Activated B cell treated with CpG ODN at 0.5 μM for 24 hours (primary cell): ENCODE measurements around the gene DAPK1. TPM values are rescaled to one million over a fixed set of nuclear protein-coding genes. Genes with fewer than 3 reads are reported as not detected.

Experiments
- ATAC-seq: fragments of 200-7000 bp; cut with Tn5 transposase; one replicate; pipeline ENCODE4 v1.10.0; 2021; ENCODE audit warnings: low read depth, mild to moderate bottlenecking, moderate library complexity
- CTCF ChIA-PET: fragments of 350-600 bp; sonication (Branson Sonifier 250); formaldehyde crosslinking; loops from one replicate; lab custom pipeline; 2021; ENCODE audit warnings: antibody characterized with exemption; lab: Charles Lee
- POLR2A ChIA-PET: fragments of 350-600 bp; sonication (Branson Sonifier 250); formaldehyde crosslinking; loops from one replicate; lab custom pipeline; 2021; ENCODE audit warnings: antibody characterized with exemption; lab: Charles Lee
- DNase-seq: peaks from one replicate; pipeline ENCODE4 v3.0.0; 2022
- H3K27ac Mint-ChIP-seq: one replicate; pipeline ENCODE4 v1.8.0; 2020; ENCODE audit warnings: mixed read lengths
- H3K27me3 Mint-ChIP-seq: one replicate; pipeline ENCODE4 v1.8.0; 2021; ENCODE audit warnings: mixed read lengths
- H3K36me3 Mint-ChIP-seq: one replicate; pipeline ENCODE4 v1.8.0; 2021; ENCODE audit warnings: low read depth, mixed read lengths
- H3K4me1 Mint-ChIP-seq: one replicate; pipeline ENCODE4 v1.8.0; 2021; ENCODE audit warnings: mixed read lengths
- H3K4me3 Mint-ChIP-seq: one replicate; pipeline ENCODE4 v1.8.0; 2020; ENCODE audit warnings: mild to moderate bottlenecking, mixed read lengths
- H3K9me3 Mint-ChIP-seq: one replicate; pipeline ENCODE4 v1.8.0; 2020; ENCODE audit warnings: mixed read lengths
- intact Hi-C: fragments of 100-400 bp; cut with micrococcal nuclease; formaldehyde crosslinking; loops from one replicate; pipeline ENCODE4 v1.15.1; 2024
- total RNA-seq: library from RNA; stranded (reverse); gene quantifications from 2 replicates; pipeline ENCODE4 v1.2.3, GENCODE V29; 2022
- TF ChIP-seq, protein P1 (sequence below): fragments of 200-600 bp; IDR thresholded peaks from one replicate; pipeline ENCODE4 v1.8.0; 2022; ENCODE audit warnings: antibody characterized with exemption, mild to moderate bottlenecking

Gene DAPK1
- total RNA-seq, 1 donor from 2014 or later: 1.0 TPM

DNA sequence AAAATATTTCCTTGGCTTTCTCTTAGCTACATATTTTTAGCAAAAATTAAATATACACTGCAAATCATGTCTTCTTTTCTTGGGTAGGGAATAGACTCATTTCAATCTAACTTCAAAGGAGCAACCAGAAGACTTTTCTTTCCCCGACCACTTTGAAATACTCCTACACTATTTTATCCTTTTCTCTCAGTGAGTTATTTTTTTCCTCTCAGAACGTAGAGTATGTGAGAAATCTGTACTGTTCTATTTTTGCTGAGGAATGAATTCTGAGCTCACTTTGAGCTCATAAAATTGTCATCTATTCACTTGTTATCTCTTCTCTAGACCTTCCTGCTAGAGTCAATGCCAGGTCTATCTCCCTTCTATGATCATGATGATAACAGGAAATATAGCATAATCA lies 22.2 kb upstream of the DAPK1 start:
- Mint-ChIP-seq H3K36me3 (no peaks in the 10 kb centered on the region), H3K27me3 (peaks cover 2% of the 10 kb centered on the region), H3K4me3 (no peak overlapping the region), H3K27ac (no peak overlapping the region), H3K9me3 (no peaks in the 10 kb centered on the region), H3K4me1 (peaks cover 7% of the 10 kb centered on the region)
- DNase-seq (no peak), ATAC-seq (no peak)
- intact Hi-C loops: no loop called here
- ChIA-PET CTCF (no interaction called here), POLR2A (no interaction called here)
- TF ChIP-seq, protein P1, sequence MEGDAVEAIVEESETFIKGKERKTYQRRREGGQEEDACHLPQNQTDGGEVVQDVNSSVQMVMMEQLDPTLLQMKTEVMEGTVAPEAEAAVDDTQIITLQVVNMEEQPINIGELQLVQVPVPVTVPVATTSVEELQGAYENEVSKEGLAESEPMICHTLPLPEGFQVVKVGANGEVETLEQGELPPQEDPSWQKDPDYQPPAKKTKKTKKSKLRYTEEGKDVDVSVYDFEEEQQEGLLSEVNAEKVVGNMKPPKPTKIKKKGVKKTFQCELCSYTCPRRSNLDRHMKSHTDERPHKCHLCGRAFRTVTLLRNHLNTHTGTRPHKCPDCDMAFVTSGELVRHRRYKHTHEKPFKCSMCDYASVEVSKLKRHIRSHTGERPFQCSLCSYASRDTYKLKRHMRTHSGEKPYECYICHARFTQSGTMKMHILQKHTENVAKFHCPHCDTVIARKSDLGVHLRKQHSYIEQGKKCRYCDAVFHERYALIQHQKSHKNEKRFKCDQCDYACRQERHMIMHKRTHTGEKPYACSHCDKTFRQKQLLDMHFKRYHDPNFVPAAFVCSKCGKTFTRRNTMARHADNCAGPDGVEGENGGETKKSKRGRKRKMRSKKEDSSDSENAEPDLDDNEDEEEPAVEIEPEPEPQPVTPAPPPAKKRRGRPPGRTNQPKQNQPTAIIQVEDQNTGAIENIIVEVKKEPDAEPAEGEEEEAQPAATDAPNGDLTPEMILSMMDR: no peak

DNA sequence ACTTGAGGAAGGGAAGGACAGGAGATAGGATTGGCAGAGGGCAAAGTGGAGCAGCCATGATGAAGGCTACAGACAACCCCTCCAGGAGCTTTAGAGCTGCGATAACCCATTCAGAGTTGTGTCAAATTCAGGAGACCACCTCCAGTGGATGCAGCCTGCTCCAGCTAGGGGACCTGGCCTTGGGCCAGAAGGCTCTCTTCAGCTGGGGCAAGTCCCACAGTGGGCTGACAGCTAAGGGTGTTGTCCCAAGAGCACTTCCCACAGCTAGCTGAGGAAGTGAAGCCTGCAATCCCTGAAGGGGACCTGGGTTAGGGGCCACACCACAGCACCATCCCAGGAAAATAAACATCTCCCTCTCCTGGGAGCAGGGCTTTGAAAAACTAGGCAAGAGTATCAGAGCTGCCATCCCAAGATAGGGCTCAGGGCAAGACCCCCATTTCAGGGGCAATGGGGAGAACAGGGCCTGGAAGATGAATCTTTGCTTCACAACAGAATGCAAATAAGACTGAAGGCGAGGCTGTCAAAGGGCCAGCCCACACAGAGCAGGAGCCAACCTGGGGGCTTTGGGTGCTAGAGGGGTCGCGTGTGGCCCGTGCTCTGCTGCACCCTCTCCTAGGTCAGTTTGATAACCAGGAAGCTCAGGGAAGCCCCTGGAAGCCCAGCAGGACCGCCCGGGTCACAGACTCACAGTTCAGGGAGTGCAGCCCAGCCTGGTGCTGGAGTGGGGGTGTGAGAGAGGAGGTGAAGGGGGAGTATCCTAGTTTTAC lies 19.3 kb upstream of the DAPK1 start:
- H3K36me3 Mint-ChIP-seq: no peaks in the 10 kb centered on the region
- no peak overlapping the region for H3K4me3 Mint-ChIP-seq
- intact Hi-C loops: no loop called here
- TF ChIP-seq, protein P1: no peak
- peaks cover 2% of the 10 kb centered on the region for H3K27me3 Mint-ChIP-seq
- H3K27ac Mint-ChIP-seq: no peak overlapping the region
- ATAC-seq (no peak), DNase-seq (no peak)
- H3K4me1 Mint-ChIP-seq: peaks cover 7% of the 10 kb centered on the region
- no peaks in the 10 kb centered on the region for H3K9me3 Mint-ChIP-seq
- POLR2A ChIA-PET: no interaction called here
- CTCF ChIA-PET: no interaction called here

DNA sequence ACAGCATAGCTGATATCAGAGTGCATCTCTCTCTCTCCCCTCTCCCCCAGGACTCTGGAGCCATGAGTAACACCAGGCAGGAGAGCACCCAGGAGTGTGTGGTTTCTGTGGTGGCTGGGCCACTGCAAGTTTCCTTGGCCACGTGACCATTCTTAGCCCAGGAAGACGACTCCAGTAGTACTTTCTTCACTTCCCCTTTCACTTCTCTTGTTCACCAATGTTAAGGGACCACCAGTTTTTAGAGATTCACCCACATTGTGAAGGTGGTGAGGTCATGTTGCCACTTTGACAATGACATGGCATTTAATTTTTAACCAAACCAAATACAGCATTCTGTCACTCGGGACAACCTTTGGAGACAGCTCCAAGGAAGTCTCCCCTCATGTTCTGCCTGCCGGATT lies 17.9 kb upstream of the DAPK1 start:
- H3K36me3 Mint-ChIP-seq: no peaks in the 10 kb centered on the region
- ATAC-seq (peak; percentile 45), DNase-seq (no peak)
- POLR2A ChIA-PET: interaction anchor here (0.7 kb wide), 1 partner anchor 32 kb away, joined by 5 read pairs; no protein-coding TSS in a partner anchor
- peaks cover 7% of the 10 kb centered on the region for H3K4me1 Mint-ChIP-seq
- TF ChIP-seq, protein P1: no peak
- H3K4me3 Mint-ChIP-seq: no peak overlapping the region
- intact Hi-C loops: no loop called here
- no peaks in the 10 kb centered on the region for H3K27me3 Mint-ChIP-seq
- no peak overlapping the region for H3K27ac Mint-ChIP-seq
- CTCF ChIA-PET: no interaction called here
- H3K9me3 Mint-ChIP-seq: no peaks in the 10 kb centered on the region

DNA sequence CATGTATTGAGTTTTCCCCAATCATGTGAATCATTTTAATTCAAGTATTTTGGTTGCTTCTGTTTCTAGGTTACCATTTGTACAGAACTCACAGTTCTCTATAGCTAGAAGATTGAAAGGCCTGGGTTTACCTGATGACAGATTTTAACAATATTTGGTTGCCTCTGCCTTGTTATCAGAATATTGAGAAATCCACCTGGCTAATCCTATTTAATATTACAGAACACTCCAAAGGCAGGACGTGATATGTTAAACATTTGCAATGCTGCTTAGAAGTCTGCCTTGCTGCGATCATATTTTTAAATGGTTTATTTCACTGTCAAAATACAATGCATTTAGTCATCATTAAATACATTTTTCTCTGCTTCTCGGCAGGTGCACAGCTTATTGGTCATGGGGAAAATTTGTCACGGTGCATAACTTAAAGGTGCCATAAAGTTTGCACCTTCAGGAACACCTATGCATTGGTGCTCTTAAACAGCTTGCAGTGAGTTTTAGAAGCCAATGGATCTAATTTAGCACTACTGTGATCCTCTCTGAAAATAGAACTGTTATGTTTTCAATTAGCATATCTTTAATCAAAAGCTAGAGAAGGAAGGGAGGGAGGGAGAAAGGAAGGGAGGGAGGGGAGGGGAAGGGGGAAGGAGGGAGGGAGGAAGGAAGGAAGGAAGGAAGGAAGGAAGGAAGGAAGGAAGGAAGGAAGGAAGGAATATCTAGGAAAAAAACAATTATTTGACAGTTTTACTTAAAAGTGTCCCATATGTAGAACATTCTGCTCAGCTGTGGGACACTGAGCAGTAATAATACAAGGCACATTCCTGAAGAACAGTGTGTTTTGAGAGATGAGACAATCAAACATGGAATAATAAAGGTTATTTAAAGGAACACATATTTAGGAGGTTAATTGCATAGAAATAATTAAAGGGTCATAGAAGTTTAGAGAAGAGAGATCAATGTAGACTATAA lies 15.5 kb upstream of the DAPK1 start:
- ChIA-PET CTCF (no interaction called here), POLR2A (no interaction called here)
- Mint-ChIP-seq H3K27ac (no peak overlapping the region), H3K36me3 (no peaks in the 10 kb centered on the region), H3K27me3 (no peaks in the 10 kb centered on the region), H3K4me1 (peaks cover 7% of the 10 kb centered on the region), H3K9me3 (no peaks in the 10 kb centered on the region), H3K4me3 (no peak overlapping the region)
- intact Hi-C loops: no loop called here
- no peak for DNase-seq
- TF ChIP-seq, protein P1: no peak
- ATAC-seq: no peak

DNA sequence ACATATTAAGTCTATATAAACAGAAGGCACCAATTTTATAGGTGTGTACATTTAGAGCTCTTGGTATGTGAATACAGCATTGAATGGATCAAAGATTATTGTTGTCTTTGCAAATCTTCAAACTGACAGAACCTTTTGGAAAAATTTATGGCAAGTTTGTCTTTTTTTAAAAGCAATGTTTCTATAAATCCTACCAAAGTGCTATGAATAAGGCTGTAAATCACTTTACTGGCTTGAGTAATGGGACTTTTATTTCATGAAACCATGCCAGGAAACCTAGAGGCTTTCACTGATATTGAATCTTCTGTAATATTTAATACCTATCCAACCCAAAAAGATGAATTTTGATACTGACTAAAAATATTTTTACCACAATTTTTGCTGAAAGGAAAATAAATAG lies 7.4 kb upstream of the DAPK1 start:
- ChIA-PET CTCF (no interaction called here), POLR2A (no interaction called here)
- TF ChIP-seq, protein P1: no peak
- Mint-ChIP-seq H3K27ac (no peak overlapping the region), H3K27me3 (peaks cover 7% of the 10 kb centered on the region), H3K9me3 (no peaks in the 10 kb centered on the region), H3K36me3 (no peaks in the 10 kb centered on the region), H3K4me1 (no peaks in the 10 kb centered on the region), H3K4me3 (no peak overlapping the region)
- intact Hi-C loops: no loop called here
- DNase-seq: no peak
- no peak for ATAC-seq
